COLO668 (cell line): ENCODE results near the gene SSC5D.
"Not testable (repeated sequence)": the region's sequence is repeated elsewhere in the genome, so short reads cannot be mapped to it uniquely, and the experiment has no call there.

Source experiments
- DNase-seq: peaks from one replicate; lab custom pipeline; 2025; ENCODE audit not compliant: unreplicated experiment; lab: John Stamatoyannopoulos, UW

The SSC5D gene

GRCh38 chr19:55502197-55502952, 14.1 kb downstream of the SSC5D start:
- no peak for DNase-seq

DNA sequence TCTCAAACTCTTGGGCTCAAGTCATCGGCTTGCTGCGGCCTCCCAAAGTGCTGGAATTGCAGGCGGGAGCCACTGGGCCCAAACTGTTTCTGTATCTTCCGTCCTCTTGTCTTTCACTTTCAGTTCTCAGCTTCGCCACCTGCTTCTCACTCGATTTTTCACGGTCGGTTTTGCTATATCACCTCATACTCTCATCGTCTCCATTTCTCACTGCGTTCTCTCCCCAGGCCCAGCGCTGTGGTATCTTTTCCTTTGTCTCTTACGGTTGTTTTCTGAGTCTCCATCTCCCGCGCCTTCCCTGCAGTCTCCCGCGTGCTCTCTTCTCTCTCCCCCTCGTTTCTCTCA, 14.9 kb downstream of the SSC5D start:
- no peak for DNase-seq

GRCh38 chr19:55503502-55504251, 15.4 kb downstream of the SSC5D start:
- DNase-seq, result peak; percentile 74

DNA sequence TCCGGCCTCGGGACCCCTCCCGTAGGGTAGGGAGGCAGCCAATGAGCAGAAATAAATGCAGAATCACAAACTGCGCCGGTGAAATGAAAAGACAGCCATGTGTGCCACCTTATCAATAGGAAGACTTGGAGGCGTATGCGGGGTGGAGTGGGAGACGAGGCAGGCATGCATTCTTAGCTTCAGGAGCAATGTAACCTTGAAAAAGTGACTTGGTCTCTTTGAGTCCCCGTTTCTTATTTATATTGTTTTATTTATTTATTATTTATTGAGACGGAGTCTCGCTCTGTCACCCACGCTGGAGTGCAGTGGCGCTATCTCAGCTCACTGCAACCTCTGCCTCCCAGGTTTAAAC, 16.0 kb downstream of the SSC5D start:
- no peak for DNase-seq

- no peak for DNase-seq
Measured at GRCh38 chr19:55504981-55505380, 16.7 kb downstream of the SSC5D start.

DNA sequence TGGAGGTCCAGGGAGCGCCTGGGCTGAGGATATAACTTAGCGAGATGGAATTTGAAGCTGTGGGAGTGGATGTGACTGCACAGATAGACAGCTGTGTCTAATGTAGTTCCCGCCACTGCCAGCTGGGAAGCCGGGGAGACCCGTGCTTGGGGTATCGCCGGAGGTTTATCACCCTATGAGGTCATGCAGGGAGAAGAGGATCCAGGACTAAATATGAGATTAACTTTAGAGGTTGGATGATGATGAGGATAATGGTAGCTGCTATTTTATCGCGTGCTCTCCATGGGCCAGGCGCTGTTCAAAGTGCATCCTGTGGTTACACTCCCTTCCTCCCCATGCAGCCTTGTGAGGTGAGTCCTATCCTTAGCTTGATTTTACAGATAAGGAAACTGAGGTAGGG, 19.9 kb downstream of the SSC5D start:
- DNase-seq, result no peak

- DNase-seq, result peak; percentile 89
Measured at GRCh38 chr19:55516878-55517620, 28.8 kb downstream of the SSC5D start.

GRCh38 chr19:55519451-55520311, 31.4 kb downstream of the SSC5D start:
- DNase-seq, result no peak

GRCh38 chr19:55520691-55521292, 32.6 kb downstream of the SSC5D start:
- DNase-seq, result no peak

- DNase-seq, result no peak
Measured at GRCh38 chr19:55525289-55526101, 37.3 kb downstream of the SSC5D start.

- DNase-seq, result peak; percentile 84
Measured at GRCh38 chr19:55526216-55527196, 38.3 kb downstream of the SSC5D start.

GRCh38 chr19:55527197-55528029, 39.2 kb downstream of the SSC5D start:
- no peak for DNase-seq

- DNase-seq, result peak; percentile 69
Measured at GRCh38 chr19:55528030-55528803, 40.0 kb downstream of the SSC5D start.

DNA sequence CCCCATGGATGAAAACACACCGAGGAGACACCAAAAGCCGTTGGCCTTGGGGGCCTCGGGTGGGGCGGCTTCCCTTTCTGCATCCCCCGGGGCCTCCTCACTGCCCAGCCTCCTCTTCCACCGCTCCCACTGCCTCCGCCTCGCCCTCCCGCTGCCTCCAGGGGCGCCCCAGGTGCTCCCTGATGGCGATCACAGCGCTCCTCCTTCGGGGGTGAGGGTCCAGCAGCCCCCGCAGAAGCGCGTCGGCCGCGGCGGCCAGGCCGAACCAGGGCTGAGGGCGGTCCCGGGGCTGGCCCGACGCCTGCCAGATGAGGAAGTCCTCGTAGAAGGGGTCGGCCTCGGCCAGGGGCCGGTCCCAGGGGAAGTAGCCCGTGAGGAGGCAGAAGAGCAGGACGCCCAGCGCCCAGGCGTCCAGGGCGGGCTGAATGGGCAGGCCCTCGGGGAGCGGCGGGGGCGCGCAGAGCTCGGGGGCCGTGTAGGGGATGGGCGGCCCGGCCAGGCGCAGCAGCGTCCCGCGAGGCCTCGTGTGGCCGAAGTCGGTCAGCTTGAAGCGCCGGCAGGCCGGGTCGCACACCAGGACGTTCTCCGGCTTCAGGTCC, 41.5 kb downstream of the SSC5D start:
- DNase-seq, result no peak

DNA sequence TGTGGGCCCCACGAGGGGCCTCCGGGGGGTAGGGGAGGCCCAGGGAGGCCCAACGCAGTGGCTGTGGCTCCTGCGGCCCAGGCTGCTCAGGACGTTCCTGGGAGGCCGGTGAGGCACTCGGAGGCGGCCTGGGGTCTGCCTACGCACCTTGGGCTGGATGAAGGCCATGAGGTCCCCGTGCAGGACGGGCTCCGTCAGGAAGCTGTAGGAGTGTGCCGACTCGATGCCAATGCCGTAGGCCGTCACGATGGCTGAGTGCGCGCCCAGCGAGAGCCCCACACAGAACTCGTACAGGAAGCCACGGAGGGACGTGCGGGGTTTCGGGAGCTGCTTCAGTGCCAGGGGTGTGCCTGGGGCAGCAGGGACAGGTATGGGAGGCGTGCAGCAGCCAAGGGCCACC, 42.8 kb downstream of the SSC5D start:
- DNase-seq, result no peak

DNA sequence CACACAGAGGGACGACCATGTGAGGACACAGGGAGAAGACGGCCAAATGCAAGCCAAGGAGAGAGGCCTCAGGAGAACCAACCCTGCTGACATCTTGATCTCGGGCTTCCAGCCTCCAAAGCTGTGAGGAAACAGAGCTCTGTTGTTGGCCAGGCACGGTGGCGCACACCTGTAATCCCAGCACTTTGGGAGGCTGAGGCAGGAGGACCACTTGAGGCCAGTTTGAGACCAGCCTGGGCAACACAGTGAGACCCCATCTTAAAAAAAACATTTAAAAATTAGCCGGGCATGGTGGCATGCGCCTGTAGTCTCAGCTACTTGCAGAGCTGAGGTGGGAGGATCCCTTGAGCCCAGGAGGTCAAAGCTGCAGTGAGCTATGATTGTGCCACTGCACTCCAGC, 46.0 kb downstream of the SSC5D start:
- not testable (repeated sequence) for DNase-seq
